Posterior cingulate gyrus (tissue), 11 donors: ENCODE results near the gene CTTNBP2NL.
"Not testable (repeated sequence)": the region's sequence is repeated elsewhere in the genome, so short reads cannot be mapped to it uniquely, and the experiment has no call there.

Source experiments
- DNase-seq, 10 donors: peaks; one replicate each; pipeline versions ENCODE4 v3.0.0 to v3.0.0-alpha.2; 2020 to 2021; ENCODE audit warnings: mixed read lengths in 3 of 10
- intact Hi-C: fragments of 100-400 bp; cut with DNase I; formaldehyde crosslinking; loops from one replicate; pipeline ENCODE4 v1.15.1; 2023

Gene CTTNBP2NL

GRCh38 chr1:112457955-112458354 is 61.9 kb downstream of the CTTNBP2NL start:
- DNase-seq, result no peak
- intact Hi-C loops, result no loop called here

GRCh38 chr1:112458756-112459155 is 62.7 kb downstream of the CTTNBP2NL start:
- no peak for DNase-seq
- intact Hi-C loops, result no loop called here

- intact Hi-C loops, result no loop called here
- DNase-seq, result no peak
These were observed 64.6 kb downstream of the CTTNBP2NL start for GRCh38 chr1:112460615-112461014.

GRCh38 chr1:112461200-112461871 is 65.3 kb downstream of the CTTNBP2NL start:
- intact Hi-C loops, result no loop called here

GRCh38 chr1:112462953-112463279 is 66.9 kb downstream of the CTTNBP2NL start:
- DNase-seq, result no peak
- intact Hi-C loops, result no loop called here

More at GRCh38 chr1:112461200-112461871, 65.3 kb downstream of the CTTNBP2NL start:
- no peak for DNase-seq

- peak in 1 of 10 donors; percentile 81 for DNase-seq
- intact Hi-C loops, result no loop called here
These were observed 68.5 kb downstream of the CTTNBP2NL start for GRCh38 chr1:112464501-112464900.

DNA sequence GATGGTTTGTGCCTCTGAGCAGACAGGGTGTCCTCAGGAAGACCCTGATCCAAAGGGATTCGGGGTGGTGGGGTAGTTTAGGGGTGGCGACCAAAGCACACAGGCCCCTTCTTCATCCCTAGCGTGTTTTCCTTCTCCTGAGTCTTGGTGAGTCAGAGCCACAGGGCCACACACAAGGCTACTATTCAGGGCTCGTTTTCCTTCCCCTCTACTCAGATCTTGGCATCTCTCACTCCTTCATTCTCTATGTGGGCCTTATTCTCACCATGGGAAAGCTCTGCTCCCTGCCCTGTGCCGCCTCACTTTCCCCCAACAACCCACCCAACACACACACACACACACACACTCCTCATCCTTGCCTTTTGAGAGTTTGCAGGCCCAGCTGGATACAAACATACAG is 69.1 kb downstream of the CTTNBP2NL start:
- intact Hi-C loops, result no loop called here
- DNase-seq, result peak in 1 of 10 donors; percentile 13

- intact Hi-C loops, result loop anchor here (1.0 kb wide), 1 partner anchor 76 kb away; no protein-coding TSS in a partner anchor
- peak; percentile 88 to 99 (median 96) for DNase-seq
These were observed 70.2 kb downstream of the CTTNBP2NL start for GRCh38 chr1:112466078-112466660.

GRCh38 chr1:112470324-112470723 is 74.3 kb downstream of the CTTNBP2NL start:
- intact Hi-C loops, DNase-seq: not testable (repeated sequence)

DNA sequence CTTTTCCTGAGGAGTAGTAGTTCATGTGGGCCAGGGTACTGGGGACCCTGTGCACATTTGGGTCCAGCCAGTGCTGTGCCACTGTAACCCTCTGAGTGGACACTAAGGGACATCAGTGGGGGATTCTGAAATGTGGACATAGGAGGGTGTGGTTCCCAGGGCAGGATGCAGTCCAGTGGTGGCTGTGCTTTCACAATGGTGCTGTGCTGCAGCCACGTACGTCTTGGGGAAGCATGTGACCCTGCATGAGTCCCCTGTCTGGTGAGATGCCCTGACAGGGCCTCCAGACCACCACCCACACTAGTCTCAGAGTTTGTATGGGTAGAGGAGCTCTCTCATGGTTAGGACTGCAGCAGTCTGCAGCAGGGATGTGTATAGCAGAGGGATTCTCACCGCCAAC is 75.0 kb downstream of the CTTNBP2NL start:
- intact Hi-C loops, result no loop called here
- no peak for DNase-seq

GRCh38 chr1:112472142-112472541 is 76.1 kb downstream of the CTTNBP2NL start:
- DNase-seq, result no peak
- intact Hi-C loops, result no loop called here

DNA sequence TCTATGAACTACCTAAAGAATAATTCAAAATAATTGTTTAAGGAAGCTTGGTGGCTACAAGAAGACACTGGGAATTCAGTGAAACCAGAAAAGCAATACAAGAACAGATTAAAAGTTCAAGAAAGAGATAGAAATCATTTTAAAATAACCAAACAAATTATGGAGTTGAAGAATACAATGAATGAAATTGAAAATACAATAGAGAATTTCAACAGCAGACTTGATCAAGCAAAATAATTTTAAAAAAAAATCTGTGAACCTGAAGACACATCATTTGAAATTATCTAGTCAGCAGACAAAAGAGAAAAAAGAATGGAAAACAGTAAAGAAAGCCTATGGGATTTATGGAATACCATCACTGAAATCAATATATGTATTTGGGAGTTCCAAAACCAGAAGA is 81.5 kb downstream of the CTTNBP2NL start:
- DNase-seq, result no peak
- intact Hi-C loops, result no loop called here

DNA sequence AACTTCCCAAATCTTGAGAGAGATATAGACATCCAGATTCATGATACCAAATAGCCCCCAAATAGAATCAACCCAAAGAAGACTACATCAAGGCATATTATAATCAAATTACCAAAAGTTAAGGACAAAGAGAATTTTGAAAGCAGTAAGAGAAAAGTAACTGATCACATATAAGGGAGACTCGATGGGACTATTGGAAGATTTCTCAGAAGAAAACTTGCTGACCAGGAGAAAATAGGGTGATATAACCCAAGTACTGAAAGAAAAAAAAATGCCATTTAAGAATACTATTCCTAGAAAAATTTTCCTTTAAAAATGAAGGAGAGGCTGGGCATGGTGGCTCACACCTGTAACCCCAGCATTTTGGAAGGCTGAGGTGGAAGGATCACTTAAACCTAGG is 82.3 kb downstream of the CTTNBP2NL start:
- no peak for DNase-seq
- intact Hi-C loops, result no loop called here

GRCh38 chr1:112486063-112486462 is 90.0 kb downstream of the CTTNBP2NL start:
- intact Hi-C loops, DNase-seq: not testable (repeated sequence)

GRCh38 chr1:112487686-112488085 is 91.7 kb downstream of the CTTNBP2NL start:
- intact Hi-C loops, DNase-seq: not testable (repeated sequence)

DNA sequence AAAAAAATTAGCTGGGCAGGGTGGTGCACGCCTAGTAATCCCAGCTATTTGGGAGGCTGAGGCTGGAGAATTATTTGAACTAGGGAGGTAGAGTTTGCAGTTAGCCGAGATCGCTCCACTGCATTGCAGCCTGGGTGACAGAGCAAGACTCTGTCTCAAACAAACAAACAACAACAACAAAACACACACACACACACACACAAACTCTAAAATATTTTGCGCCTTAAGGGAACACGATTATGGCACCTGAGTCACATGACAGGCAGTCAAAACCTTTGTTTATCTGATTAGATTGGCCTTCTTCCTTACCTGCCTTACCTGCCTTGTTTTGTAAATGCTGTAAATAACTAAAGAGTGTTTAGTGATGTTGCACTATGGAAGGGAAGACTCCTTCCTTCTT is 92.1 kb downstream of the CTTNBP2NL start:
- intact Hi-C loops, result no loop called here
- no peak for DNase-seq

DNA sequence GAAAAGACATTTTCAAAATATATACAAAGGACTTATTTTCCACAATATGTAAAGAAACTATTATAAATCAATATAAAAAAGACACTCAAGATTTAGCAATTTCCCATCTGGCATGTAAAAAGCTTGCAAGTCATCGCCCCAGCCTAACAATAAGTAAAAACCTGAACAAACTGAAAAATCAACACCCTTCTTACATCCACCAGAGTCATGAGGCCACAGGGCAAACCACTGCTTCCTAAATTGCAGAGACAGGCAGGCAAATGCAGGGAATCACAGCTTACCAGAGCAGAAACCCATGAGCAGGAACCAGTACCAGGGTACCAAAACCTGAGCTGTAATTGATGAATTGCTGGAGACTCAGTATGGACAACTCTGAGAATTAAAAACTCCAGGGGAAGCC is 96.1 kb downstream of the CTTNBP2NL start:
- intact Hi-C loops, result no loop called here
- no peak for DNase-seq

DNA sequence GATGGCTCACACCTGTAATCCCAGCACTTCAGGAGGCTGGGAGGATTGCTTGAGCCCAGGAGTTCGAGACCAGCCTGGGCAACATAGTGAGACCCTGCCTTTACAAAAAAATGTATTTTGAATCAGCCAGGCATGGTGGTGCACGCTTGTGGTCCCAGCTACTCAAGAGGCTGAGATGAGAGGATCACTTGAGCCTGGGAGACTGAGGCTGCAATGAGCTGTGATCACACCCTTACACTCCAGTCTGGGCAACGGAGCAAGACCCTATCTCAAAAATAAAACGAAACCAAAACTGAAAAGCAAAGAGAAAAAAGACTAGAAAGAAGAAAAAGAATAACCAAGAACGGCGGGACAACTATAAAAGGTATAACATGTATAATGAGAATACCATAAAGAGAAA is 97.3 kb downstream of the CTTNBP2NL start:
- intact Hi-C loops, result no loop called here
- no peak for DNase-seq

DNA sequence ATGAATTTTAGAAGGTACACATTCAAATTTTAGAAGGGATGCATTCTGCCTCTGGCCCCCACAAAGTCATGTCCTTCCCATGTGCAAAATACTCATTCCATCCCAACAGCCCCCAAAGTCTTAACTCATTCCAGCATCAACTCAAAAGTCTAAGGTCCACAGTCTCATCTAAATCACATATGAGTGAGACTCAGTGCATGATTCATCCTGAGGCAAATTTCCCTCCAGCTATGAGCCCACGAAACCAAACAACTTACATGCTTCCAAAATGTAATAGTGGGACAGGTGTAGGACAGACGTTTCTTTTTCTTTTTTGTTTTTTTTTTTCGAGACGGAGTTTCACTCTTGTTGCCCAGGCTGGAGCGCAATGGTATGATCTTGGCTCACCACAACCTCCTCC is 100.3 kb downstream of the CTTNBP2NL start:
- intact Hi-C loops, result no loop called here
- DNase-seq, result no peak

DNA sequence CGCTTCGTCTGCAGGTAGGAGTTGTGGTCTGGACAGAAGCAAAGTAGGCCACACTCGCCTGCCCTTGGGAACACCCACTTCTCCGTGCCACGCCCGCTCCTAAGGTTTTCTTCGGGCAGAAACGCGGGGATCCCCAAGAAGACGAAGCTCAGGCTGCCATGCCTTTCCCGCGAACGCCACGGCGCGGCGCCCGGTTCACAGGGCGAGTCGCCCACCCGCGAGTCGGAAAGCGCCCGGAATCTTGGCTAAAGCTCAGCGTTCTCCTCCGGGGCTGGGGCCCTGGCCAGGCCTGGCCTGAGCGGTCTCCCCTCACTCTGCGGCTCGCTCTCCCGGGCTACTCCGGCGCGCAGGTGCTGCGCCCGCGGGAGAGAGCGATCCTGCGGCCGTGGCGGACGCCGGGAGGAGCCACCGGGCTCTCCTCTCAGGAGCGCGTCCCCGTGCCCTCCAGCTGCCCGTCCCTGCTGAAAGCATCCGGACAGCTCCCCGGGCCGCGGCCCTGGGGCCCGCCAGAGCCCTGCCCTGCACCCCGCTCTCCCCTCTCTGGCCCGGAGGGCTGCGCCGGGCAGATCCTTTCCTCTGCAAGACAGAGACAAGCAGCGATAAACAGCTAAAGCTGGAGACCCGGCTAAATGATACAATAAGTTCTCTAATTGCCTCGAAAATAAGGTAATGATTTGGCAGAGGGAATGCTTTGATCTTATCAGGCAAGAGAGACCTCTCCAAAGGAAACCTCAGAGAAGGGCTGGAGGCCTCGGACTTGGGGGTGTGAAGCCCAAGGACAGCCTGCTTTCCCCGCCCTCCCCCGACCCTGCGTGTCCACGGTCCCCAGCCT is 106.0 kb downstream of the CTTNBP2NL start:
- intact Hi-C loops, result loop anchor here (2.0 to 10.0 kb wide), 2 partner anchors 113 to 207 kb away; partner anchors contain the start of genes CAPZA1 and ST7L
- peak; percentile 58 to 97 (median 81) for DNase-seq

DNA sequence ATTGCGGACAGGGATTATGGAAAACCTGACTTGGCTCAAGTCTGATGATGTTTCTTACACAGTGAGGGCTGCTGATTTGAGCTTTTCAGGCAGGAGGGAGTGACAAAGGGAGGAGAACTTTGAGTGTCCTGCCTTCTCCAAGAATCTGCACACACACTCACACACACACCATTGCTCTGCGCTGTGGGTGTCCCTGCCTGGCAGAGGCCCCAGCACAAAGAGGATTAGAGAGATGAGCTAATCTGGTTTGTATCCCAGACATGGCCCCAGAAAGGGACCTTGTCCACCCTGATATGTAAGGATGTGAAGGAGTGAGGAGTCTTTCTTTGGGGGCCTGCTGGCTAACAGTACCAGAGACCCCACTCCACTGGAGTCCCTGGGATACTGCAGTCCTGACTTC is 106.8 kb downstream of the CTTNBP2NL start:
- intact Hi-C loops, result loop anchor here (2.0 to 10.0 kb wide), 2 partner anchors 112 to 206 kb away; partner anchors contain the start of genes CAPZA1 and ST7L
- peak in 4 of 10 donors; percentile 21 to 89 (median 66) for DNase-seq
